A549 (cell line): ENCODE measurements around the gene LY6G6D. TPM values are rescaled to one million over a fixed set of nuclear protein-coding genes. Genes with fewer than 3 reads are reported as not detected.

Source experiments
- ATAC-seq, 2 experiments: fragments of 200-7000 bp in 1 of 2; fragments of >200 bp in 1 of 2; cut with Nextera tagmentation in 1 of 2; cut with Tn5 transposase in 1 of 2; 3 replicates each; pipeline versions ENCODE4 v1.8.0 to v1.9.1; 2018 to 2020; ENCODE audit warnings: mild to moderate bottlenecking in 1 of 2, moderate library complexity in 1 of 2
- CTCF ChIA-PET: fragments of 300-600 bp; sonication (Branson Sonifier 250); formaldehyde crosslinking; extraction: SDS; loops from one replicate; lab custom pipeline; 2021; ENCODE audit warnings: antibody characterized with exemption, inconsistent platforms; lab: Yijun Ruan, JAX
- POLR2A ChIA-PET: fragments of 350-600 bp; formaldehyde crosslinking; extraction: SDS; loops from one replicate; lab custom pipeline; 2021; ENCODE audit warnings: antibody characterized with exemption, inconsistent platforms; lab: Yijun Ruan, JAX
- DNase-seq, 2 experiments: peaks; one replicate each; pipeline versions ENCODE4 v3.0.0 to v3.0.0-alpha.2; 2011 to 2016; ENCODE audit warnings: low read depth in 1 of 2, low spot score in 1 of 2
- FAIRE-seq: peaks from 2 replicates; lab custom pipeline; 2011; peaks lifted over from hg19 to GRCh38; lab: Jason Lieb, UNC
- H3K27ac ChIP-seq, 2 experiments: fragments of >200 bp; sonication (Bioruptor Twin); formaldehyde crosslinking; 3 replicates each; pipeline ENCODE4 v1.5.1; 2016 to 2017
- H3K4me1 ChIP-seq: fragments of >200 bp; sonication (Bioruptor Twin); formaldehyde crosslinking; 3 replicates; pipeline ENCODE4 v1.6.1; 2016
- H3K4me2 ChIP-seq: fragments of >200 bp; sonication (Bioruptor Twin); formaldehyde crosslinking; 3 replicates; pipeline ENCODE4 v1.6.1; 2016
- H3K4me3 ChIP-seq: fragments of >200 bp; sonication (Bioruptor Twin); formaldehyde crosslinking; 3 replicates; pipeline ENCODE4 v1.5.1; 2016
- H3K9me3 ChIP-seq: fragments of >200 bp; sonication (Bioruptor Twin); formaldehyde crosslinking; 3 replicates; pipeline ENCODE4 v1.6.1; 2016
- BHLHE40 ChIP-seq: IDR thresholded peaks from 2 replicates; pipeline ENCODE4 v1.6.1; 2012; ENCODE audit warnings: low read depth, low read length, inconsistent platforms
- CHD4 ChIP-seq: fragments of 200-600 bp; sonication (generic); IDR thresholded peaks from 2 replicates; pipeline ENCODE4 v1.6.1; 2016; ENCODE audit warnings: antibody characterized with exemption, mild to moderate bottlenecking, borderline replicate concordance
- EHF ChIP-seq: fragments of 250-450 bp; sonication (Bioruptor Pico); IDR thresholded peaks from 2 replicates; pipeline ENCODE4 v1.5.0; 2020; ENCODE audit warnings: mild to moderate bottlenecking
- ESRRA ChIP-seq: fragments of 150-350 bp; IDR thresholded peaks from 2 replicates; pipeline ENCODE4 v1.6.1; 2014; ENCODE audit warnings: mild to moderate bottlenecking, low read length, borderline replicate concordance
- FOSB ChIP-seq: fragments of 250-450 bp; sonication (Bioruptor Pico); IDR thresholded peaks from 2 replicates; pipeline ENCODE4 v1.5.0; 2020; ENCODE audit warnings: mild to moderate bottlenecking, moderate library complexity
- FOXS1 ChIP-seq: fragments of 250-450 bp; sonication (Bioruptor Pico); IDR thresholded peaks from 2 replicates; pipeline ENCODE4 v1.5.0; 2020; ENCODE audit warnings: mild to moderate bottlenecking, moderate library complexity
- GATA3 ChIP-seq: IDR thresholded peaks from 2 replicates; pipeline ENCODE4 v1.6.1; 2012; ENCODE audit warnings: borderline replicate concordance
- HEYL ChIP-seq: fragments of 250-450 bp; sonication (Bioruptor Pico); IDR thresholded peaks from 2 replicates; pipeline ENCODE4 v1.8.0; 2021; ENCODE audit warnings: mild to moderate bottlenecking, moderate library complexity
- HOXB13 ChIP-seq: fragments of 250-450 bp; sonication (Bioruptor Pico); IDR thresholded peaks from 2 replicates; pipeline ENCODE4 v1.5.0; 2020; ENCODE audit warnings: low read depth, mild to moderate bottlenecking, moderate library complexity
- MAFK ChIP-seq: fragments of 450-650 bp; IDR thresholded peaks from 2 replicates; pipeline ENCODE4 v1.6.1; 2014; ENCODE audit not compliant: partially characterized antibody
- MYC ChIP-seq: IDR thresholded peaks from 2 replicates; pipeline ENCODE4 v1.6.1; 2012; ENCODE audit warnings: mild to moderate bottlenecking, inconsistent platforms, low read length, improper control_type of control experiment, borderline replicate concordance
- RARB ChIP-seq: fragments of 250-450 bp; sonication (Bioruptor Pico); IDR thresholded peaks from 2 replicates; pipeline ENCODE4 v1.8.0; 2021; ENCODE audit warnings: mild to moderate bottlenecking, moderate library complexity
- RFX5 ChIP-seq: fragments of 450-650 bp; IDR thresholded peaks from 2 replicates; pipeline ENCODE4 v1.7.1; 2014; ENCODE audit warnings: antibody characterized with exemption, mild to moderate bottlenecking, moderate library complexity
- RNF2 ChIP-seq: fragments of 200-600 bp; sonication (generic); IDR thresholded peaks from 2 replicates; pipeline ENCODE4 v1.6.1; 2016; ENCODE audit warnings: low read depth, mild to moderate bottlenecking, antibody characterized with exemption, moderate library complexity, borderline replicate concordance
- ZSCAN20 ChIP-seq: fragments of 250-450 bp; sonication (Bioruptor Pico); IDR thresholded peaks from 2 replicates; pipeline ENCODE4 v1.8.0; 2022; ENCODE audit warnings: mild to moderate bottlenecking, moderate library complexity
- WGBS: methylation state at CpG from one replicate; pipeline ENCODE4 v1.1.6; 2017; ENCODE audit errors: missing lambda C conversion rate; 5-methylcytosine and 5-hydroxymethylcytosine counted together
- polyA plus RNA-seq, 4 experiments: library from polyadenylated mRNA; depleted of rRNA in 3 of 4; stranded (reverse); fragments of >200 nt; fragmentation: RNase III in 1 of 4; extraction: RNeasy Plus Mini Kit Qiagen cat#74134 plus additional on column Dnase treatment in 1 of 4; gene quantifications; 2 replicates in 3 of 4; 3 replicates in 1 of 4; pipeline ENCODE4 v1.2.3, GENCODE V29; 2011 to 2017
- TF ChIP-seq, protein P1 (sequence below): fragments of 250-450 bp; sonication (Bioruptor Pico); IDR thresholded peaks from 2 replicates; pipeline ENCODE4 v1.5.0; 2020; ENCODE audit warnings: low read depth, mild to moderate bottlenecking, moderate library complexity
- TF ChIP-seq, protein P2 (sequence below): fragments of 250-450 bp; sonication (Bioruptor Pico); IDR thresholded peaks from 2 replicates; pipeline ENCODE4 v1.5.0; 2021; ENCODE audit warnings: mild to moderate bottlenecking, moderate library complexity, borderline replicate concordance

The LY6G6D gene
- polyA plus RNA-seq, 2 of the 4 experiments (the other 2 are of a cell fraction), result not detected

DNA sequence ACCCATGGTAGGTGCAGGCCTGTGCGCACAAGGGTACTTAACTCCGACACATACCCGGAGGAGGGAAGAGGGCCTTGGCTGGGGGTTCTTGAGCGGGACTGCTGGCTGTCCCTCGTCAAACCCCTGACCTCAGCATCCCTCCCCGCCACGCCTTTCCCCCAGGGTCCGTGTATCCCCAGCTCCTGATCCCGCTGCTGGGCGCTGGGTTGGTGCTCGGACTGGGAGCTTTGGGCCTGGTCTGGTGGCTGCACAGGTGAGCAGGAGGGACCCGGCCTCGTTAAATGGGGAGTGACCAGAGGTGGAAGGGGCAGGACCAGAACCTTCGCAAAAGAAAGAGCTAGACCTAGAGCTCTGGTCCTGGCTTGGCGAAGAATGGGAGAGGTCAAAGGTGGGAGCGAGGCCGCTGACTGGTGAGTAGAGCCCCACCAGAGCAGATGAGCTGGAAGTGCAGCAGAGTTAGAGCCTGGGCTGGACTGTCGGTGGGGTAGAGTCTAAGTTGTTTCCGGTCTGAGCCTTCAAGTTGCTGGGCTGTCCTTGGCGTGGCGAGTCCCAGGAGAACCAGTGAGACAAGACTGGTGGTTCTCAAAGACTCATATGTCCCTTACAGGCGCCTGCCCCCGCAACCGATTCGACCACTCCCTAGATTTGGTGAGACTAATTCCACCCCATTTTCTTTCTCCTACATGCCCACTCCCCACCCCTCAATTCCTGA, 9.0 kb downstream of the LY6G6D start:
- H3K4me2 ChIP-seq, result no peak overlapping the region
- no peaks in the 10 kb centered on the region for H3K4me1 ChIP-seq
- ATAC-seq, result no peak
- CTCF ChIA-PET, result interaction anchor here (1.1 to 3.9 kb wide), 5 partner anchors 10 to 106 kb away, joined by 4 to 10 read pairs (median 6); partner anchors contain the start of gene CLIC1
- TF ChIP-seq, protein P1, sequence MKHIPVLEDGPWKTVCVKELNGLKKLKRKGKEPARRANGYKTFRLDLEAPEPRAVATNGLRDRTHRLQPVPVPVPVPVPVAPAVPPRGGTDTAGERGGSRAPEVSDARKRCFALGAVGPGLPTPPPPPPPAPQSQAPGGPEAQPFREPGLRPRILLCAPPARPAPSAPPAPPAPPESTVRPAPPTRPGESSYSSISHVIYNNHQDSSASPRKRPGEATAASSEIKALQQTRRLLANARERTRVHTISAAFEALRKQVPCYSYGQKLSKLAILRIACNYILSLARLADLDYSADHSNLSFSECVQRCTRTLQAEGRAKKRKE (CRISPR knock-in tag), result no peak
- TF ChIP-seq HEYL (CRISPR knock-in tag) (no peak), HOXB13 (CRISPR knock-in tag) (no peak), FOXS1 (CRISPR knock-in tag) (no peak), RARB (CRISPR knock-in tag) (no peak)
- 91% methylated on average over 20 of the region's 25 CpGs for WGBS
- no peaks in the 10 kb centered on the region for H3K9me3 ChIP-seq
- POLR2A ChIA-PET, result interaction anchor here (1.2 to 1.7 kb wide), 2 partner anchors 20 to 83 kb away, joined by 3 to 6 read pairs; partner anchors contain the start of gene LSM2
- H3K4me3 ChIP-seq, result no peak overlapping the region
- DNase-seq, result no peak
- FAIRE-seq, result no peak
- H3K27ac ChIP-seq, result no peak overlapping the region

DNA sequence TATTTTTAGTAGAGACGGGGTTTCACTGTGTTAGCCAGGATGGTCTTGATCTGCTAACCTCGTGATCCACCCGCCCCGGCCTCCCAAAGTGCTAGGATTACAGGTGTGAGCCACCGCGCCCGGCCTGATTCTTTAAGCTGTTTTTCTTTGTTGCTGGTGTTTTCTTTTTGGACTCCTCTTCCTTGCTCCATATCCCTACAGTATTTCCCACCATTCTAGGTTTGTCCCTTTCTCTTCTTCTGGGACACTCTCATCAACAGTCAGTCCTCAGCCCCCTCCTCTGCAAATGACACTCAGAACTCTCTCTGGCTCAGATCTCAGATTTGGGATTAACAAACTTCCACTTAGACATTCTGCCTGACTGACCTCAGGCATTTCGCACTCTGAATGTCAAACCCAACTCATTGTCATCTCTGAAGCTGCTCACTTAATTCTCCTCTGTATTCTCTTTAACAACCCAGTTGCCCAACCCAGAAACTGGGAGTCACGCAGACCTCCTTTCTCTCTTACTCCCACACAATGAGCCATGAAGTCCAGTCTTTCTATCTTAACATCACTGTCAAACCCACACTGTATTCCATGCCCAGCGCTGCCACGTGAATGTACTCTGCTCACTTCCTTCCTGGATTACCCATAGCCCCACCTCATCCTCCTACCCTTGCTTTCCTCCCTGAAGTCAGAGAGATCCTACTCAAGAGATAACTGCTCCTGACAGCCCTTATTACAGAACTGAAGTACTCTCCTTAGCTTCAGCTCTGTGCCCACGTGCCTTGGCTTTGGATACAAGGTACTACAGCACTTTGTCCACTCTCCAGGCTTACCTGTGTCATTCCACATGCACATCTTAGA, 10.6 kb downstream of the LY6G6D start:
- FAIRE-seq (no peak), ATAC-seq (no peak)
- H3K9me3 ChIP-seq, result no peaks in the 10 kb centered on the region
- peaks cover 5% of the 10 kb centered on the region; the same call in 2 of the 3 replicates for H3K4me1 ChIP-seq
- WGBS, result 92% methylated on average over 12 of the region's 12 CpGs
- CTCF ChIA-PET, result interaction anchor here (0.7 to 3.9 kb wide), 4 partner anchors 12 to 151 kb away, joined by 3 to 10 read pairs (median 5); partner anchors contain the start of gene CLIC1
- no peak for TF ChIP-seq FOSB (CRISPR knock-in tag)
- TF ChIP-seq, protein P2, sequence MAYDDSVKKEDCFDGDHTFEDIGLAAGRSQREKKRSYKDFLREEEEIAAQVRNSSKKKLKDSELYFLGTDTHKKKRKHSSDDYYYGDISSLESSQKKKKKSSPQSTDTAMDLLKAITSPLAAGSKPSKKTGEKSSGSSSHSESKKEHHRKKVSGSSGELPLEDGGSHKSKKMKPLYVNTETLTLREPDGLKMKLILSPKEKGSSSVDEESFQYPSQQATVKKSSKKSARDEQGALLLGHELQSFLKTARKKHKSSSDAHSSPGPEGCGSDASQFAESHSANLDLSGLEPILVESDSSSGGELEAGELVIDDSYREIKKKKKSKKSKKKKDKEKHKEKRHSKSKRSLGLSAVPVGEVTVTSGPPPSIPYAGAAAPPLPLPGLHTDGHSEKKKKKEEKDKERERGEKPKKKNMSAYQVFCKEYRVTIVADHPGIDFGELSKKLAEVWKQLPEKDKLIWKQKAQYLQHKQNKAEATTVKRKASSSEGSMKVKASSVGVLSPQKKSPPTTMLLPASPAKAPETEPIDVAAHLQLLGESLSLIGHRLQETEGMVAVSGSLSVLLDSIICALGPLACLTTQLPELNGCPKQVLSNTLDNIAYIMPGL (CRISPR knock-in tag), result no peak
- no peak for TF ChIP-seq ZSCAN20 (CRISPR knock-in tag)
- no peak for TF ChIP-seq ESRRA
- TF ChIP-seq GATA3, result no peak
- no peak for TF ChIP-seq MAFK
- TF ChIP-seq RNF2, result no peak
- no peak for TF ChIP-seq CHD4
- TF ChIP-seq MYC, result no peak
- TF ChIP-seq BHLHE40, result no peak
- TF ChIP-seq RARB (CRISPR knock-in tag), result no peak
- no peak for TF ChIP-seq RFX5
- TF ChIP-seq EHF (CRISPR knock-in tag), result no peak
- TF ChIP-seq, all 56 proteins: peak for 0
- H3K4me3 ChIP-seq, result no peak overlapping the region
- POLR2A ChIA-PET, result interaction anchor here (0.7 to 1.7 kb wide), 2 partner anchors 8 to 22 kb away, joined by 4 to 6 read pairs; no protein-coding TSS in a partner anchor
- no peak overlapping the region for H3K4me2 ChIP-seq
- no peak for DNase-seq
- no peak overlapping the region for H3K27ac ChIP-seq
